GM12892 (cell line): Measurements from ENCODE around the gene ANO6.

Experiments used
- POLR2A ChIP-seq: IDR thresholded peaks from 2 replicates; pipeline ENCODE4 v1.6.1; 2011; ENCODE audit warnings: low read depth, low read length, control low read depth
- POLR2AphosphoS5 ChIP-seq: IDR thresholded peaks from 2 replicates; pipeline ENCODE4 v1.6.1; 2011; ENCODE audit warnings: low read depth, low read length, control low read depth
- TAF1 ChIP-seq: IDR thresholded peaks from 2 replicates; pipeline ENCODE4 v1.6.1; 2011; ENCODE audit warnings: low read depth, mild to moderate bottlenecking, control low read depth, low read length, borderline replicate concordance

GRCh38 chr12:45292486-45293195 lies 76.7 kb downstream of the ANO6 start:
- no peak for TF ChIP-seq TAF1
- TF ChIP-seq POLR2A: no peak
- TF ChIP-seq POLR2AphosphoS5: no peak
